Spleen (tissue), 11 donors: ENCODE data around the gene FLT1. TPM values are rescaled to one million over a fixed set of nuclear protein-coding genes. Genes with fewer than 3 reads are reported as not detected.

Experiments used
- DNase-seq: peaks from one replicate; pipeline ENCODE4 v3.0.0-alpha.2; 2020
- H3K27ac ChIP-seq, 8 donors: fragments of 200-600 bp; sonication (generic) in 7 of 8; 1 replicate in 4 of 8; 2 replicates in 4 of 8; pipeline versions ENCODE4 v1.5.0 to v1.8.0; 2016 to 2021; ENCODE audit warnings: inconsistent platforms in 4 of 8, mild to moderate bottlenecking in 4 of 8, moderate library complexity in 1 of 8
- H3K27me3 ChIP-seq, 7 donors: fragments of 200-600 bp; sonication (generic) in 6 of 7; replicated peaks in 1 of 7; 1 replicate in 4 of 7; 2 replicates in 3 of 7; pipeline versions ENCODE4 v1.5.0 to v1.8.0; 2016 to 2021; ENCODE audit warnings: inconsistent platforms in 3 of 7, mild to moderate bottlenecking in 1 of 7
- H3K36me3 ChIP-seq, 6 donors: fragments of 200-600 bp; sonication (generic) in 5 of 6; 1 replicate in 4 of 6; 2 replicates in 2 of 6; pipeline versions ENCODE4 v1.5.0 to v1.8.0; 2016 to 2021; ENCODE audit warnings: inconsistent platforms in 2 of 6
- H3K4me1 ChIP-seq, 6 donors: fragments of 200-600 bp; sonication (generic) in 5 of 6; 1 replicate in 3 of 6; 2 replicates in 3 of 6; pipeline versions ENCODE4 v1.5.0 to v1.8.0; 2016 to 2021; ENCODE audit warnings: inconsistent platforms in 3 of 6
- H3K4me3 ChIP-seq, 8 donors: fragments of 200-600 bp; sonication (generic) in 7 of 8; 1 replicate in 4 of 8; 2 replicates in 4 of 8; pipeline versions ENCODE4 v1.5.0 to v1.8.0; 2016 to 2021; ENCODE audit warnings: inconsistent platforms in 4 of 8, mild to moderate bottlenecking in 4 of 8, moderate library complexity in 2 of 8
- H3K9me3 ChIP-seq, 8 donors: fragments of 200-600 bp; sonication (generic) in 7 of 8; 1 replicate in 4 of 8; 2 replicates in 4 of 8; pipeline versions ENCODE4 v1.5.0 to v1.8.0; 2016 to 2021; ENCODE audit warnings: inconsistent platforms in 4 of 8
- POLR2A ChIP-seq, 3 donors: fragments of 450-650 bp; IDR thresholded peaks; one replicate each; pipeline ENCODE4 v1.5.1; 2017; ENCODE audit warnings: antibody characterized with exemption in 3 of 3, mild to moderate bottlenecking in 1 of 3
- POLR2AphosphoS5 ChIP-seq, 3 donors: sonication (generic); formaldehyde crosslinking; IDR thresholded peaks; one replicate each; pipeline ENCODE4 v1.5.1; 2017; ENCODE audit warnings: antibody characterized with exemption in 3 of 3
- WGBS, 5 donors: extraction: QIAGEN DNeasy Blood & Tissue Kit in 3 of 5; methylation state at CpG; one replicate each; pipeline versions ENCODE4 v1.1.5 to v1.1.7; 2013 to 2018; 5-methylcytosine and 5-hydroxymethylcytosine counted together
- intact Hi-C: fragments of 100-400 bp; cut with DNase I; formaldehyde crosslinking; loops from one replicate; pipeline ENCODE4 v1.15.0; 2023; ENCODE audit warnings: low total_unique reads
- polyA plus RNA-seq, 3 donors: library from polyadenylated mRNA; stranded (reverse); fragments of 200-250 nt; gene quantifications; one replicate each; pipeline ENCODE4 v1.2.1, GENCODE V29; 2013
- total RNA-seq, 7 donors: library from RNA; depleted of rRNA in 3 of 7; stranded (reverse); fragments of >200 nt in 3 of 7; fragmentation: NEBNext Ultra II Directional in 4 of 7; extraction: Animal tissue kit (Norgen Biotek cat#: 25700) in 4 of 7; gene quantifications; one replicate each; pipeline versions ENCODE4 v1.1.0 to v1.2.1, GENCODE V29; 2016 to 2021
- TF ChIP-seq, protein P1 (sequence below), 11 experiments: fragments of 200-600 bp in 7 of 11; fragments of 450-650 bp in 4 of 11; sonication (generic) in 4 of 11; IDR thresholded peaks in 8 of 11; conservative IDR thresholded peaks in 3 of 11; 1 replicate in 7 of 11; 2 replicates in 4 of 11; pipeline versions ENCODE4 v1.4.0 to v1.8.0; 2016 to 2021; ENCODE audit warnings: antibody characterized with exemption in 11 of 11, inconsistent platforms in 4 of 11, mild to moderate bottlenecking in 1 of 11
- donor health status: healthy with polysubstance abuse.
- donor health status: DM: no; HTN: no; CAD: no; lungs with moderate emphysema.
- donor health status: DM: no; HTN: no; CAD: no.
- donor health status: Bipolar disorder and iron deficiency.
- donor health status: healthy.
- donor health status: DM: no; HTN: no; CAD: no.
- donor health status: DM: yes; HTN: yes; CAD: no.

Gene FLT1
- total and polyA plus RNA-seq, 10 donors: 1.2 to 70.6 (median 55.4) TPM

DNA sequence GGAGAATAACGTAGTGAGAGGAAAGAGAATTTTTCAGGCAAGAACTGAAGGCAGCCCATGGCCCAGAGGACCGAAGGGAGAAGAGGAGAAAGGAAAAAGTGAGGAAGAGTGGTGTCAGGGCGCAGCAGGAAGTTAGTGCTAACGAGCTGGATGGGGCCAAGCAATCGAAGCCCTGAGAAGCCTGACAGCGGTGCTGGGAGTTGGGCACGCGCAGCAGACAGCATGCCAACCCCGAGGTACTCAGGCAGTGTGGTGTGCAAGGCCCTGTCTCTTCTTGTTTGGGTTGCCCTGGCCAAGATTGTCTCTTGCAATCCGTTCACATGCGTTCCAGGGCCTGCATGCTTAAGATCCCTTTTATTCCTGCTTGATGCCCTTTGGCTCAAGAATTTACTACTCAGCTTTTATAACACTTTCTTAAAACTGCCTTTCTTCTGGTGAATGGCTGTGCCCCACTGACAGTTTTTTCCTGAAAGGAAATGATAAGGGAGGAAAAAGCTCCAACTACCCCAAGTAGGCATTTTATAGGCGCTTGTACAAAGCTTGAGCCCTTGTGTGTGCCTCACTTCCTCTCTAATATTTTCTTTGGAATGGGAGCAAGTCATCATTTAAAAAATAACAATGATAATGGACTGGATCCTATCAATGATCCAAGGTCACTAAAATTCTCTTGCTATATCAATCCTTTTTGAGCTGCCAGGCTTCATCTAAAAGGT lies 115.4 kb downstream of the FLT1 start:
- Histone ChIP-seq H3K27ac (peak overlapping the region in 1 of 8 donors; percentile 23), H3K27me3 (peaks cover 0 to 20% (median 0%) of the 10 kb centered on the region in 7 donors), H3K4me1 (peaks cover 0 to 16% (median 4%) of the 10 kb centered on the region in 6 donors), H3K4me3 (no peak overlapping the region), H3K9me3 (no peaks in the 10 kb centered on the region), H3K36me3 (no peaks in the 10 kb centered on the region)
- intact Hi-C loops: no loop called here
- WGBS, 5 donors: 68 to 84% (median 73%) methylated on average over 12 of the region's 12 CpGs
- no peak for DNase-seq
- no peak for TF ChIP-seq POLR2AphosphoS5 (IDR thresholded peaks at IDR 0.05)
- no peak for TF ChIP-seq POLR2A (IDR thresholded peaks at IDR 0.05)
- TF ChIP-seq, protein P1, sequence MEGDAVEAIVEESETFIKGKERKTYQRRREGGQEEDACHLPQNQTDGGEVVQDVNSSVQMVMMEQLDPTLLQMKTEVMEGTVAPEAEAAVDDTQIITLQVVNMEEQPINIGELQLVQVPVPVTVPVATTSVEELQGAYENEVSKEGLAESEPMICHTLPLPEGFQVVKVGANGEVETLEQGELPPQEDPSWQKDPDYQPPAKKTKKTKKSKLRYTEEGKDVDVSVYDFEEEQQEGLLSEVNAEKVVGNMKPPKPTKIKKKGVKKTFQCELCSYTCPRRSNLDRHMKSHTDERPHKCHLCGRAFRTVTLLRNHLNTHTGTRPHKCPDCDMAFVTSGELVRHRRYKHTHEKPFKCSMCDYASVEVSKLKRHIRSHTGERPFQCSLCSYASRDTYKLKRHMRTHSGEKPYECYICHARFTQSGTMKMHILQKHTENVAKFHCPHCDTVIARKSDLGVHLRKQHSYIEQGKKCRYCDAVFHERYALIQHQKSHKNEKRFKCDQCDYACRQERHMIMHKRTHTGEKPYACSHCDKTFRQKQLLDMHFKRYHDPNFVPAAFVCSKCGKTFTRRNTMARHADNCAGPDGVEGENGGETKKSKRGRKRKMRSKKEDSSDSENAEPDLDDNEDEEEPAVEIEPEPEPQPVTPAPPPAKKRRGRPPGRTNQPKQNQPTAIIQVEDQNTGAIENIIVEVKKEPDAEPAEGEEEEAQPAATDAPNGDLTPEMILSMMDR (IDR thresholded peaks at IDR 0.05 in 8 of 11, conservative IDR thresholded peaks at IDR 0.05 in 3 of 11): no peak

DNA sequence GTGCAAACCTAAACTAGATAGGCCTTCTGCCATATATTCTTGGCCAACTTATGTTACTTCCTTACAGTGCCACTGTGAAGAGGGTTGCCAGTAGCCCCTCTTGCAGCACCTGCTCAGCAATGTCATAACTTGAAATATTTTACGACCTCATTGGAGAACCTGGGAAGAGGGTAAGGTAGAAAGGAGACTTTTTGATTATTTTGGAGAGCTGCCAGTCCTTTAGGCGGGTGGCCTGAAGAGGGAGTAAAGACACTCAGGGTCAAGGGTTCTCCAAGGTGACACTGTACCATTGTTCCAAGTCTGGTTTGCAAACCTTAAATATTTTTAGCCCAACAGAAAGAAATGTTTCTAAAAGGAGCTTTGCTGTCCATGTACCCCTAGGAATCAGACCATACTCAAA lies 118.3 kb downstream of the FLT1 start:
- no peaks in the 10 kb centered on the region for H3K9me3 ChIP-seq
- no peak for DNase-seq
- peaks cover 0 to 21% (median 2%) of the 10 kb centered on the region in 6 donors for H3K4me1 ChIP-seq
- H3K4me3 ChIP-seq: no peak overlapping the region
- no peak overlapping the region for H3K27ac ChIP-seq
- H3K36me3 ChIP-seq: no peaks in the 10 kb centered on the region
- H3K27me3 ChIP-seq: peaks cover 0 to 20% (median 0%) of the 10 kb centered on the region in 7 donors
- WGBS, 5 donors: 68 to 80% (median 77%) methylated on average over 2 of the region's 2 CpGs
- intact Hi-C loops: no loop called here
- no peak for TF ChIP-seq POLR2A (IDR thresholded peaks at IDR 0.05)
- TF ChIP-seq, protein P1 (IDR thresholded peaks at IDR 0.05 in 8 of 11, conservative IDR thresholded peaks at IDR 0.05 in 3 of 11): no peak
- TF ChIP-seq POLR2AphosphoS5 (IDR thresholded peaks at IDR 0.05): no peak

DNA sequence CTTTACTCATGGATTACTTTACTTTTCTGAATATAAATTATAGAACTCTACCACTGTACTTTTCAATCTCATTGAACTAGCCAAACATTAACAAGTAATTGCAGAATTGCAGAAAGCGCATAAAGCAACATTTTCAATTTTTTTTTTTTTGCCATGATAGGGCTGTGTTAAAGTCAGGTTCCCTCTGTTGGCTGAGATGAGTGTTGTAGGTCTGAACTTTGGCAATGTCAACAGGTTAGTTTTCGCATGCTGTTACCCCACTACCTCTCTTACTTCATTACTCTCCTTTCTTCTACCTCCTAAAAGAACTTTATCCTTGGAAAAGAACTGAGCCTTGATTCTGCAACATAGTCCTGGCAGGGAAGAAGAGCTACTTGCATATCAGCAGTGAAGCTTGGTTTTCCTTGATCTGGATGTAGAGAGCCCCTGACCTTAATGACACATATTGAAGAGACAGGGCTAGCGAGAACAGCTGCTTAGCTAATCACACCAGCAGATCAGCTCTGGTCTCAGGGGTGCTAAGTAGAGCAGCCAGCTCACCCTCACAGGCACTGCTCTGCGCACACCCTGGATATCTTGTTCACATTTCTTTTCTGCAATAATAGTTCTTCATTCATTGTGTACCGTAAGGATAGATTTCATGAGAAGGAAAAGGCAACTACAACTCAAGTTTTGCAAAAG lies 119.5 kb downstream of the FLT1 start:
- Histone ChIP-seq H3K27ac (no peak overlapping the region), H3K9me3 (no peaks in the 10 kb centered on the region), H3K4me1 (peaks cover 0 to 16% (median 2%) of the 10 kb centered on the region in 6 donors), H3K4me3 (no peak overlapping the region), H3K36me3 (no peaks in the 10 kb centered on the region), H3K27me3 (peaks cover 0 to 20% (median 0%) of the 10 kb centered on the region in 7 donors)
- no peak for DNase-seq
- intact Hi-C loops: no loop called here
- no peak for TF ChIP-seq POLR2AphosphoS5 (IDR thresholded peaks at IDR 0.05)
- TF ChIP-seq POLR2A (IDR thresholded peaks at IDR 0.05): no peak
- TF ChIP-seq, protein P1 (IDR thresholded peaks at IDR 0.05 in 8 of 11, conservative IDR thresholded peaks at IDR 0.05 in 3 of 11): no peak
- WGBS, 5 donors: 66 to 81% (median 68%) methylated on average over 5 of the region's 5 CpGs

GRCh38 chr13:28373810-28374209 lies 121.1 kb downstream of the FLT1 start:
- whole genome bisulfite sequencing, 5 donors: 50 to 77% (median 63%) methylated on average over 3 of the region's 3 CpGs
- intact Hi-C loops: no loop called here
- no peak for DNase-seq
- Histone ChIP-seq H3K9me3 (no peaks in the 10 kb centered on the region), H3K36me3 (no peaks in the 10 kb centered on the region), H3K27me3 (peaks cover 0 to 16% (median 0%) of the 10 kb centered on the region in 7 donors), H3K4me3 (no peak overlapping the region), H3K27ac (no peak overlapping the region), H3K4me1 (peaks cover 0 to 10% (median 1%) of the 10 kb centered on the region in 6 donors)
- TF ChIP-seq POLR2A (IDR thresholded peaks at IDR 0.05): no peak
- TF ChIP-seq, protein P1 (IDR thresholded peaks at IDR 0.05 in 8 of 11, conservative IDR thresholded peaks at IDR 0.05 in 3 of 11): no peak
- no peak for TF ChIP-seq POLR2AphosphoS5 (IDR thresholded peaks at IDR 0.05)
